ENCODE data around the gene PAX8. TPM values are rescaled to one million over a fixed set of nuclear protein-coding genes. Genes with fewer than 3 reads are reported as not detected.
"Not testable (repeated sequence)": the region's sequence is repeated elsewhere in the genome, so short reads cannot be mapped to it uniquely, and the experiment has no call there.

Gene PAX8
- total RNA-seq, 1 donor from 2014 or later, result 6.1 TPM

DNA sequence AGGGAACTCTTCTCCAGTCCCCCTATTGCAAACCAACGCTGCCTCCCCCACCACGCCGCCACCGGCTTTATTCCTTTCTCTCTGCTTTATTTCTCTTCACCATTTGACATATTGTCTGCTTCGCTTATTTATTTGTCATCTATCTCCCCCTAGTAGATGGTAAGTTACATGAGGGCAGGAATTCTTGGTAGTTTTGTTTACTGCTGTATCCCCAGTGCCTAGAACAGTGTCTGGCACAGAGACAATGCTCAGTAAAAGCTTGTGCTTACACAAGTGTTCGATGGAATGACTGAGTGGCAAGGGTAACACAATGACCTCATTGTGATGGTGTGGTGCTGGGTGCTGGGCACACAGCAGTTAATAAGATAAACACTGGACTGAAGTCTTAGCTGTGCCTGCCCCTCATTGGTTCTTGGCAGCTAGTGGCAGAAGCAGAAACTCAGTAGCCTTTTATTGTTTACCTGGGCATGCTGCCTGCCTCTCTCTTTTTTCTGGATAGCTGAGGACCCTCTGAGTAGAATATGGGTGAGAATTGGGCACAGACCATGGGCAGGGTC is 9.5 kb upstream of the PAX8 start:
- ATAC-seq, result not testable (repeated sequence)

DNA sequence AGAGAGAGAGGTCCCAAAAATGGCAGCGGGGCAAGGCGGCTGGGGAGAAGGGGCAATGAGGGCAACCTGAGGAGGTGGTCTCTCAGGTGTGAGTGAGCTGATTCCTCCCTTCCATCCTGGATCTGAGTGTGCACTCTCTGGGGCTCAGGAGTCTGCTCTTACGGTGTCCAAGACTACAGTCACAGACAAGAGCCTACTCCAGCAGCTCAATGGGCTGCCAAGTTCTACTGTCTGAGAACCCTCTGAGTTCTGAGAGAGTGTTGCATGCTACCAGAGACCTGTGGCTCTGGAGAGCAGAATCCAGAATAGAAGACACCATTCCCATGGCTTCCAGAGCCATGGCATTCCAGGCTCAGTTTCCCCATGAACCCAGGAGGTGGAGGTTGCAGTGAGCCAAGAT is 7.1 kb upstream of the PAX8 start:
- no peak for ATAC-seq

DNA sequence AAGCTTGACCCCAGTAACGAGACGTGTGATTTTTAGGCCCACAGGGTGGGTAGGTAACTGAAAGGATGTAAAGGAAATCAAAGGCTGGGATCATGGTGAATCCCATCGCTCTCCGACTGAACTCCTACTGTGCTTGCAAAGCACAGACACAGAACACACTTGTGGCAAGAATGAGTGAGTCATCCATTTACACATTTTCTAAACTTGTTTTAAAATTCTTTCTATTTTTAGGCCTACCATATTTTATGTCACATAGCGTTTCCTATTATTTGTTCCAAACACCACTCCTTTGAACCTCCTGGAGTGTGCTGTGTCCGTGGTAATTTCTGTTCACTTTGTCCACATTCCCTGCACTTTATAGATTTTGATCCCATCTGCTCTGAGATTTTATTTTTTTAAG is 6.3 kb upstream of the PAX8 start:
- not testable (repeated sequence) for ATAC-seq

DNA sequence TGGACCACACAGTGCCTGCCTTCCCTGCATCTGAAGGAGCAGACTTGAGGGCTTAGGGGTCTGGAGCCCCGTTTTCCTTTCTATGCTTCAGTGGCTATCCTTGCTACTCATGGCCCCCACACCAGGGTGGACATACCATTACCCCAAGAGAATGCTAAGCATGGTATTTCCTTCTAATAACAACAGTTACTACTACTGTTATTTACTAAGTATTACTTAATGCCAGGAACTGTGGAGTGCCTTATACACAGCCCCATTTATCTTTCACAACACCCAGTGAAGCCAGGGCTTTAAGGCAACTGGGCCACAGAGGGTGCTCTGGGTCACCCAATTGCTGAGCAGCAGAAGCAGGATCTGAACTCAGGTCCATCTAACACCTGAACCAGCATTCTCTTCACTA is 5.8 kb upstream of the PAX8 start:
- ATAC-seq, result no peak

DNA sequence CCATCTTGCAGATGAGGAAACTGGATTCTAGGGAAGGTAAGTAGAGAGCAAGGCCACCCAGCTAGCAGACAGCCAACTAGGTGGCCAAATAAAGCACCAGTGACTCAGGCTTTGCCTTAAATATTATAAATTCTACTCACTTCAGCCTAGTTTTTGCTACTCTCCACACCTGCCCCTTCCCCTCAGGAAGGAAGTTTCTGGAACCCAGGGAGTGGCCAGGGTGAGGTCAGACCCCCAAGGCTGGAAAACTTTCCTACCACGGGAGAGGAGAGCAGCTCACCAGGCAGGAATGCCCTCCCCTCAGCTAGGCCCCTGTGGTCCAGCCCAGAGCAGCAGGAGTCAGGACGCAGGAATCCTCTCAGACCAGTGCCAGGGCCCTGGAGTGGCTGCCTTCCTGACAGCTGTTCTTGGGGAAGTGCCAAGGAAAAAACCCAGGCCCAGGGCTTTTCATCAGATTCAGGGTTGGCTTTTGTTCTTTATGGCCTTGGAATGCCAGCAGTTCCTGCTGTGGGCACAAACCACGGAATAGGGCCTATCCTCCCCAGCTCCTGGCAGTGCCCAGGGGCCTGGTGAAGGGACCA is 5.1 kb upstream of the PAX8 start:
- ATAC-seq, result peak; percentile 72

DNA sequence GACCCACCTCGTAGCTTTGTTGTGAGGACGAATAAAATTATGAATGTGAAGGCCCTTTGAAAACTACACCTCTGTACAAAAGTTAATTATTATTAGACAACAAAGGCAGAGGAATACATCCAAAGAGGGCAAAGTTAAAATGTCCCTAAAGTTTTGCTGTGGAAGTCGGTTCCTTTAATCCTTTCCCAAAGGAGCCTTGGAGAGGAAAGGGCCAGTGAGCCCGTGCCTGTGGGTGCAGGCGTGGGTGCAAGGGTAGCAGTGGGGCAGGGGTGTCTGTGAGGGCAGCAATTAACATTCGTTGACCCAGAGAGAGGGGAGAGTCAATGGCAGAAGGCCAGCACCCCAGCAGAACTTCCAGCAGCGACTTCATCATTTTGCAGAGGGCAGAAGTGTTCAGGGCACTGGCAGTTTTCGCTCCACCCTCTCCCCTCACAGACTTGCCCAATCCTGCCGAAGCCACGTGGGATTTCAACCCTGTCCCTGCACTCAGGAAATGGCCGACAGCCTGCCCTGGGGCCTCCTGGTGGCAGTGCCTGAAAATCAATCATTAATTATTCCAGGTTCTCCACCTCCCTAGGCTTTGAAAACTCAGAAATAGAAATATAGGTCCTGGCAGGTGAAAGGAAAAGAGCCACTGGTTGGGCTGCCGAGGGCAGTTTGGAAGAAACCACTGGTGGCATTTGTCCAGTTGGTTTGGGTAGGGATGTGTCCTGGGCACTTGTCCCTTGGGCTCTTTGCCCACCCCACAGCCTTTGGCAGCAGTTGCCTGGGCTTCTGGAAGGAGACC is 4.2 kb upstream of the PAX8 start:
- ATAC-seq, result peak; percentile 70

DNA sequence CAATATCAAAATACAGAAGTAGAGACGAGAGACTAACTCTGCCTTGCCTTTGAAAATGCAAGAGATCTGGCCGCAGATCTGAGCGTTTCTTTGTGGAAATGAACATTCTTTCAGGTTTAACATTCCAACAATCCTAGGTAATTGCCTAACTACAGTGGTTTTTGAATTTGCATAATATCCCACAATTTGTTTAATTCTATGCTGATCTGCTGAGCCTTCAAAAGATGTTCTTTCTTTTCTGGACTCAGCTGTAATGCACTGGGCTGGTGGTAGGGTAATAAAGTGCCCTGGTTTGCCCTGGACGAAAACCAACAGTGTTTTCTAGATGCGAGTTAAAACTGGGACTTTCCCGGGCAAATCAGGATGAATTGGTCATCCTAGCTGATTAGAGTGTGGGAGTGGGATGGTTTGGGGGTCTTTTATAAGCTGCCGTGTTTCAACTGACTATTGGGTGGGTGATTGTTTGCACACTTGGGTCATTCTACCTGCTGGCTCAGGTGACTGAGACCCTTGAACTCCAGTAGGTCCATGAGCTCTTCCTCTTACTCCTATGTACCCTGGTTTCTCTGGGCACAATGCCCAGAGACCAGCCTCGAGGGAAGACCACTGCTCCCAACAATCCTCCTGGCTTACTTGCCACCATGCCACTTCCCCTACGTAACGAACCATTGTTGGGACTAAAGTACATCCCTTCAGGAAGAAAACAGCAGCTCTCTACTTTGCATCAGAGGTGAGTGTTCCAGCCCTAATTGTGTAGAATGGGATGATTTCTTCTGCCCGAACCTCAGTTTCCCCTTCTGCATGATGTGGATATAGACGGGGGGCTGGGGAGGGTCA is 3.4 kb upstream of the PAX8 start:
- ATAC-seq, result no peak

DNA sequence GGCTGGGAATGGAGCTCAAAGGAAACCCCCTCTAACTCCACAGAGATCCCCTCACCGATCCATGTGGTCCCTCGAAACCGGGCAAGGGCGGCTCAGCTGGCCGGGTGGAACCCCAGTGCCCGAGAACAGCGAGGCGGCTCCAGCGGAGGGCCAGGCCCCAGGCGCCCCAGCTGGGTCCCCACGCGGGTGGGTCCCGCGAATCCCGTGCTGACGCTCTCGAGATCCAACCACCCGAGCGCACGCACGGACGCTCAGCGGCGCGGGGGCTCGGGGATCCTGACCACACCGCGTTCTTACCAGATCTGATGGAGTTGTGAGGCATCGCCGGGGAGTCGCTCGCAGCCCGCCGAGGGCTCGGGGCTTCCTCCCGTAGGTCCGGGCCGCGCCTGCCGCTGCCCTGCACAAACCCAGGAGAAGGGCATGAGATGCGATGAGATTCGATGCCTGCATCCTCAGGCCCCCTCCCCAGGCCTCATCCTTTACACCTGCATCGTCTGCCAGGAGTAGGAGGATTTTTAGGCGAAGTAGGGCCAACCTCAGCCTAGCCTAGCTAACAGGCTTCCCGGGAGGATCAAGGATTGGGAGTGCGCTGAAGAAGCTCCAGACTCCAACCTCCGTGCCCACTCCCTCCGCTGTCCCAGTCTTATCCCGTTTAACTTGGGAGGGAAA is 514 bp downstream of the PAX8 start:
- ATAC-seq, result no peak

DNA sequence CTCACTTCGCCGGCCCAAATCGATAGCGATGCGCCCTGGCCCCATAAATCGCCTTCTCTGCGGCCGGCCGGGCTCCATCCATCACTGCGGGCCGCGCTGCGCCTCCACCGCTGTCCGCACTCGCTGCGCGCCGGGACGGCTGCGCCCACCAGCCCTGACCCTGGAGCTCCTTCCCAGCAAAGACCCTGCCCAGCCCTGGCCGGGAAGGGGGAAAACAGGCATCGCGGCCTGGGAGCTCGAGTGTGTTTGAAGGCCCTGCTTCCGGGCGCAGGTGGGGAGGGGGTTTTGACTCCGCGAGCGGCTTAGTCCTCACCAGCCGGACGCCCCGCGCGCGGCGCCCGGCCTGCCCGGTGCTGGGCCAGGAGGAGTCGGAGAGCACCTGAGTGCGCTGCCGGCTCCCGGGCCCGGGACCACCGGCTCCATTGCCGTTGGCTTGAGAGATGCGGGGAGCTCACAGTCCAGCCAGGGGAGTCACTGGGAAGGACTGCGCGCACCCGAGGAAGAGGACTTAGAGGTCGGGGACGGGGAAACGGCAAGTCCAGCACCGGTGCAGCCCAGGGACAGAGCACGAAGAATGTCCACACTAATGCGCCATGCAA is 1.1 kb downstream of the PAX8 start:
- no peak for ATAC-seq

DNA sequence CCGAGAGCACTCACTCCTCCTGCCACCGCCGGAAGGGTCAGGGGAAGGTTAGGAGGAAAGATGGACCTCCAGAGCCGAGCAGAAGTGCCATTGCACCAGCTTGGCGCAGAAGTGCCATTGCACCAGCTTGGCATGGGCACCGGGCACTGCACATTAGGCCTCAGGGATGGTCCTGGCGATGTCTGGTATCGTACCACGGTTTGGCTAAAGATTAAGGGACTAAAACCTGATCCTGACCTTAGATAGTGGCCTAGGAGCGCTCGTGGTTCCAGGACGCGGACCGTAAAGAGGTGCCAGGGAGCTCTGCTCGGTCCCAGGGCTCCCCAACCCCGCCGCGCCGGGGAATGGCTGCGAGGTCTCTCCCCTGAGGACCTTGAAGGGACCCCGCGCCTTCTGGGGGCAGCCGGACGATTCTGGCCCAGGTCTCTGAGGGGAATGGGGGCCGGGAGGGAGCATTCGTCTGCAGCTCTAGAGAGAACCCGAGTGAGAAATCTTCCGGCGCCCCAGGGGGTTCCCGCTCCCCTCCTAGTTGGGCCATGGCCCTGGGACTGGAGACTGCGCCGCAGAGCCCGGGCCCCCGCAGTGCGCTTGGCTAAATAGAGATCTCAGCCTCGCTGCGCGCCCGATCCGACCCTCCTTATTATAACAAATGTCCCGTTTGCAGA is 1.8 kb downstream of the PAX8 start:
- peak; percentile 11 for ATAC-seq

DNA sequence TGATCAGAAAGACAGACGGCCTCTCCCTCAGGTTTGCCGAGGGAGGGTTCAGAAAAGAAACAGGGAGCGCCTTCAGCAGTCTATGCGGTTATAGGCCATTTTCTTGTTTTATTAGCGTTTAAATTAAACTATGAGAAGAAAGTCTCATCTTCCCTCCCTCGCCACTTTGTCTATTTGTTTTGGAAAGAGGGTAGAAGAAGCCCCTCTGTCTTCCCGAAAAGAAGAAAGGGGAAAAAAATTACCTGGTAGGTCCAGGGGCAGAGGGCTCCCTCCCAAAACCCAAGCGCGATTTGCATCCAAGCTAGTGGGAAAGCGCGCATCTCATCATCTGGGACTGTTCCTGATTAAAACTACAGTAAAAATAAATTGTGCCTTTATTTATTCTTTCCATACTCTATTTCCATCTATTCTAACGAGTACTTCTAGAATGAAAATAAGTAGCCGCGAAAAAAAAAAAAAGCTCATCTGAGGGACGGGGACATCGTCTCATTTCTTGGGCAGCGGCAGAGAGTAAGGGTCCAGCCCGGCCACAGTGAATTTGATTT is 2.4 kb downstream of the PAX8 start:
- no peak for ATAC-seq

DNA sequence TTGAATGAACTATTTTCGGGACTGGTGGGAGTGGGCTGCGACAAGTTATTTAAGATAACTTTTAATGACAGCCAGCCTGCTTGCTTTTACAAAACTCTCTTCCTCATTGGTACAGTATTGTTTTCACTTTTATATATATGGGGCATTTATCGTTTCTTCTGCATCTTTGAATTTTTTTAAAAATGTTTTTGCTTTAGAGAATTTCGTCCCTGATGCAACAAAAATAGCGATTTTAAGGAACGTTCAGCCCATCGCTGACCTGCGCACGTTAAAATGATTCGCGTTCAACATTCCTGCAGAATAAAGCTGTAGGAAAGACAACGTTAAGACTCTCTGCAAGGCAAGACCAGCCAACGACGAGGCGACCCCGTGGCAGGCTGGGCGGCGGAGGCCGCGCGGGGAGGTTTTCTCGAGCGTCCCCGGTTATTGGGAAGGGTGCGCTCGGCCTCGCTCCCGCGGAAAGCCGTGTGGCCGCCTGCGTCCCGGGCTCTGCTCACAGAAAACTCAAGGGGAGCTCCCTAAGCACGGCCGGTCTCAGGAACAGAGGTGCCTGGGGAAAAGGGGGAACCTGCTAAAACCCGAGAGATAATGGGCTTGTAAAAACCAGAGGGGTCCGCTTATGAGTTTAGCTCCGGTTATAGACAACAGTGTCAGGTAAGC is 3.0 kb downstream of the PAX8 start:
- ATAC-seq, result no peak

DNA sequence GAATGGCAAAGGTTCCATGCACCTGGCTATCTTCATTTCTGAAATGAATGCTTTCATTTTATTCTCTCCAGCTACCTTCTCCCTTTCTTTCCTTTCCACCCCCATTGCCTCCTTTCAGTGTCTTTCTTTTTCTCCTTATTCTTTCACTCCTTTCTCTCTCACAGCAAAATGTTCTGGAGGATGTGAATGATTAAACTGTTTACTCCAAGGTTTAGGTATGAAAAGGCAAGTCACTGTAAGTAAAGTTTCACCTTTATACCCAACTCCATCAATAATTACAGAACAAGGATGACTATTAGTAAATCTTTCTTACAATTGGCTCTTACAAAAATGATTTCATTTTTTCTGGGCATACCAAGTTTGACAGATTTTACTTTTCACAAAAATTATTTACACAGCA is 4.3 kb downstream of the PAX8 start:
- no peak for ATAC-seq

DNA sequence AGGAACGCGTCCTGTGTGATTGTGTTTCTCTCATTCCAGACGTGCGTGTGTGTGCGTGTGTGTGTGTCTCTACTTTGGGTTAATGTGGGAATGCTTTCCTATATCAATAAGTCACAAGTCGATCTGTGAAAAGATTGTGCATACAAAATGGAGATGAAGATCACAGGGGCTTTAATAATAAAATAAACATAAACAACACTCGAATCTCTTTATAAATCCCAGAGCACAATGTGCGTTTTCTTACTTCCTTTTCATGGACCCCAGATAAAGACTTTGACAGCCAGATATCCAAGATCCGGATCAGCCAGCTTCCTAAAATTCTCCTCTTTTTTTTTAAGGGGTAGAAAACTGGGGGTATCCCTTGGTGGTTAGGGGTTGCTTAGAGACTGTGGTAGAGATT is 4.7 kb downstream of the PAX8 start:
- ATAC-seq, result no peak

DNA sequence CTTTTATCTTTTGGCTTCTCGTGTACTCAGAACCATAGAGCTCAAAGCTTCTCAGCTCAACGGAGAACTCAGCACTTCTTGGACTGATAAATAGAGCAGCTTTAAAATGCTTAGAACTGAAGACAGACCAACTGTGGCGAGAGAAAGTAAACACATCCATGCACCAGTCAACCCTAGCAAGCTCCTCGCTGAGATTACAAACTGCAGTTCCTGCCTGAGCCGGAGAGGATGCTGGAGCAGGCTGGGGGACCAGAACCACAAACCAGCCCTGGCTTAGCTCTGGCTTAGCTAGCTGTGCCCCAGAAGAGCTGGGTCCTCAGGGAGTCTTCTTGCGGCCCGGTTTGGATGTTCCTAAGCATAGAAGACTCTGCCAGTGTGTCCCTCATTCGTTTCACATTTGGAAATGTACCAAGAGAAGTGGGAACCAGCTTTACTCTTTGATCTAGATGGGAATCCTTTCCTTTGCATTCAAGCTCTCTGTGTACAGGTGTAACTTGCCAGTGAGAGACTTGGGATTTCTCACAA is 5.6 kb downstream of the PAX8 start:
- ATAC-seq, result no peak

DNA sequence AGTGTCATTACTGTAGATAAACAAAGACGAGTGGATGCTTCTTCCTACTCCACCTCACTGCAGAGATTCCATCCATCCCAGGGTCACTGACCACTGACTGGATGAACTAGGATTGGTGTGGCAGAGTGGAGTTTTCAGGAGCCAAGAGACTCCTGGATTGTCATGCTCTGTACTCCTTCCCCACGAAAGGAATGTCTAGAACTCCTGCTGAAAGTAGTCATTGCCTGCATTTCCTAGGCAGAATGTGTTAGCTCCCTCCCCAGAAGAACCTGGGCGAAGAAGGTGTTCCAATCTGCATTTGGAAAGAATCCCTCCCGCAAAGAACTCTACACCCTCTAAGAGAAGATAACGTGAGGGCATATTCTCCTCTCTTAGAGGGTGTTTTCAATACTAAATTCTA is 6.2 kb downstream of the PAX8 start:
- ATAC-seq, result no peak

DNA sequence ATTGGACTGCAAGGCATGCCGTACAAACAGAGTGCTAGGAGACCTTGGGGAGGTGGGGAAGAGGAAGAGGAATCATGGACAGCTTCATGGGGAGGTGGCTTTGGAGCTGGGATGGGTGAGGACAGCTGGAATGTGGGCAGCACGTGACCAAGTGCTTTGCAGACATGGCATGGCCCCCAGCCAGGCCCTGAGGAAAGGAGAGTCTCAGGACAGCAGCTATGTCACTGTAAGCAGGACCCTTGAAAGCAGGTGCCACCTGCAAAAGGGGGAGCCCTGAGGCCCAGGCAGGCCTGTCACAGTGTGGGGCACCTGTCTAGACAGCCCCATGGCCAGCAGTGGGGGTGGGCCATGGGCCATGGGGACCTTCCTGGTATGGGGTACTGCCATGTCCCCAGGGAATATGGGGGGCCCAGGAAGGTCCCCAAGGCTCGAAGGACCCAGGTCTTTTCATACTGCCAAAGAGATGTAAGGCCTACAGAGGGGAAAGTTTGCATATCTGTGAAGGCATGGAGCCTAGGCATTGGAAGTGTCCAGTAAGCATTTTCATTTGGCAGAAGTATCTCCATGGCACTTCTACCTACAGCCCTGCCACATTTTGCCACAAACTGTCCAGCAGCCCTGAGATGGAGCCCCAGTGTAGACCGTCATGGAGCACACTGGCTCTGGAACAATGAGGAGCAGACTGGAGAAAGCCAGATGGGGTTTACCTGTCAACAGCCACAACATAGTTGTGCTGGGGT is 9.9 kb downstream of the PAX8 start:
- ATAC-seq, result no peak

DNA sequence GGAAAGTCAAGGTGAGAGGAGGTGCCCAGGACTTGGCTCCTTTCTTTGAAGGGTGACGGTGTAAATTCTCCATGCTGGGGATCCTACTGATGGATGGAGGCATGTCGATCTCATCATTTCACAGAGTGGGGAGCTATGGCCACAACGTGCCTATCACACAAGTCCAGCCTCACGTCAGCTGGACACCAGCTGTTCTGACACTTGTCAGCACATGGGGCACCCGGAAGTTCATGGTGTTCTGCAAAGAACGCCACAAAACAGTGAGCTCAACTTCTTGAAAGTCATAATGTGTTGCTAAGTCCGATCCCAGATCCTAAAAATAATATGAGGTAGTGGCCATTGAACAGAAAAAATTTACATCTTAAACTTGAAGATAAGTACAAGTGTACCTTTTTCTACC is 12.3 kb downstream of the PAX8 start:
- ATAC-seq, result no peak

DNA sequence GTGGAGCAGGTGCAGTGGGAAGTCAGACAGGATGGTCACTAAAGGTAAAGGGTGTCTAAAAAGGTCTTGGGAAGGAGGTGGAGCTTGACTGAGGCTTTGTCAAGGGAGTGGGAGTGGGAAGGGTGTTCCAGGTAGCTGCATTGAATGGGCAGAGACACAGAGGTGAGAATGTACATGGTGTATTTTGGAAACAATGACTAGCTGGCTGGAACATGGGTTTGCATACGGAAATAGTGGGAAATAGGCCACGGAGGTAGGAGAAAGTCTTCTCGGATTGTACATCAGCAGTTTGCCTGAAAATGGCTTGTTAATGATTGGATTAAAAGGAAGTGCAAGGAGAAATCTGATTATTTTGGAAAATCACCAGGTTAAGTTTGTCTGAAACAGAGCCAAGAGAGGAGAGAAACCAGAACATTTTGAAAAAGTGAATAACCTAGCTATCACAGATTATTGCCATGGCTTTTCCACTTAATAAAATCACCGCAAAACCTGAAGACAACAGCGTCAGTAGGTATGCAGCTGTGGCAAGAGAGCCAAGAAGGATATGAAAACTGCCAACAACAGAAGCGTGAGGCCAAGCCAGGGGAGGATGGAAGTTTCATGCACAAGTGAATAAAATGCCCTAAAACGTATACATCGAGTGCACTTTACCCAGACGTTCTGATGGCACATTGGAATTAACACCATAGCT is 13.9 kb downstream of the PAX8 start:
- no peak for ATAC-seq
